ENCODE results near the gene NXPH2. TPM values are rescaled to one million over a fixed set of nuclear protein-coding genes. Genes with fewer than 3 reads are reported as not detected.

Gene NXPH2
- total and polyA plus RNA-seq, 2 donors (not counting 1 experiment from before 2014, with no cell fraction given): not detected

DNA sequence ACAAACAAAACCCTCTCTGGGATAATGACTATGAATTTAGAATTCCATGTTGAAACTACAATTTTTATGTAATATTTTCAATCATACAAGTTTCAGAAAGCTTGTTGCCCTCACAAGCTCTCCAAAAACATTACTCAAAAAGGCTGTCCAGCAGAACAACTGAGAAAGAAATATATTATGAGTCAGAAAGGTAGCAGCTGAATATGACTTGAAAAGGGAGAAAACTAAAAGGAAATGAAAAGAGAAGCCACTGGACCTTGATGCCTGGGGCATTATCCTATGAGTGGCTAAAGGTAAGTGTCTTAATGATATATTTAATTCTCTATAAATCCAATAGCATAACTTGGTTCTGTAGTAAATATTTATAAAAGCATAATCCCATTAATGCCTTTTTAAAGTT, 61.8 kb downstream of the NXPH2 start:
- no peak for TF ChIP-seq EZH2 (IDR thresholded peaks at IDR 0.05; ENCODE audit: low read length, missing control alignments)
- TF ChIP-seq, protein P1, sequence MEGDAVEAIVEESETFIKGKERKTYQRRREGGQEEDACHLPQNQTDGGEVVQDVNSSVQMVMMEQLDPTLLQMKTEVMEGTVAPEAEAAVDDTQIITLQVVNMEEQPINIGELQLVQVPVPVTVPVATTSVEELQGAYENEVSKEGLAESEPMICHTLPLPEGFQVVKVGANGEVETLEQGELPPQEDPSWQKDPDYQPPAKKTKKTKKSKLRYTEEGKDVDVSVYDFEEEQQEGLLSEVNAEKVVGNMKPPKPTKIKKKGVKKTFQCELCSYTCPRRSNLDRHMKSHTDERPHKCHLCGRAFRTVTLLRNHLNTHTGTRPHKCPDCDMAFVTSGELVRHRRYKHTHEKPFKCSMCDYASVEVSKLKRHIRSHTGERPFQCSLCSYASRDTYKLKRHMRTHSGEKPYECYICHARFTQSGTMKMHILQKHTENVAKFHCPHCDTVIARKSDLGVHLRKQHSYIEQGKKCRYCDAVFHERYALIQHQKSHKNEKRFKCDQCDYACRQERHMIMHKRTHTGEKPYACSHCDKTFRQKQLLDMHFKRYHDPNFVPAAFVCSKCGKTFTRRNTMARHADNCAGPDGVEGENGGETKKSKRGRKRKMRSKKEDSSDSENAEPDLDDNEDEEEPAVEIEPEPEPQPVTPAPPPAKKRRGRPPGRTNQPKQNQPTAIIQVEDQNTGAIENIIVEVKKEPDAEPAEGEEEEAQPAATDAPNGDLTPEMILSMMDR (conservative IDR thresholded peaks at IDR 0.05 in 1 of 2, IDR thresholded peaks at IDR 0.05 in 1 of 2; ENCODE audit: low read depth in 1 of 2, low read length in 2 of 2): no peak
- no peak overlapping the region for H2AFZ ChIP-seq (ENCODE audit: low read length)
- no peaks in the 10 kb centered on the region for H3K79me2 ChIP-seq (ENCODE audit: control insufficient read depth, insufficient read depth, low read length)
- no peaks in the 10 kb centered on the region for H4K20me1 ChIP-seq (ENCODE audit: control insufficient read depth, extremely low read depth, insufficient read depth, low read length)
- no peaks in the 10 kb centered on the region for H3K36me3 ChIP-seq (ENCODE audit: control insufficient read depth, insufficient read depth, low read length)
- no peak for DNase-seq (ENCODE audit: low read depth in 2 of 2)
- no peaks in the 10 kb centered on the region for H3K27me3 ChIP-seq (ENCODE audit: control insufficient read depth, insufficient read depth, low read length)
- no peak overlapping the region for H3K4me3 ChIP-seq (replicated peaks in 1 of 4; ENCODE audit: control extremely low read depth in 1 of 4, insufficient read depth in 1 of 4, low read depth in 3 of 4, low read length in 4 of 4)
- H3K4me2 ChIP-seq (ENCODE audit: extremely low read depth, insufficient read depth, low read length): no peak overlapping the region
- no peaks in the 10 kb centered on the region for H3K9me3 ChIP-seq (ENCODE audit: control insufficient read depth, insufficient read depth, low read depth, low read length)
- H3K9ac ChIP-seq (ENCODE audit: insufficient read depth, low read length): no peak overlapping the region
- no peak overlapping the region for H3K27ac ChIP-seq (ENCODE audit: insufficient read depth, low read length)
- no peaks in the 10 kb centered on the region for H3K4me1 ChIP-seq (ENCODE audit: control insufficient read depth, extremely low read depth, insufficient read depth, low read length)

DNA sequence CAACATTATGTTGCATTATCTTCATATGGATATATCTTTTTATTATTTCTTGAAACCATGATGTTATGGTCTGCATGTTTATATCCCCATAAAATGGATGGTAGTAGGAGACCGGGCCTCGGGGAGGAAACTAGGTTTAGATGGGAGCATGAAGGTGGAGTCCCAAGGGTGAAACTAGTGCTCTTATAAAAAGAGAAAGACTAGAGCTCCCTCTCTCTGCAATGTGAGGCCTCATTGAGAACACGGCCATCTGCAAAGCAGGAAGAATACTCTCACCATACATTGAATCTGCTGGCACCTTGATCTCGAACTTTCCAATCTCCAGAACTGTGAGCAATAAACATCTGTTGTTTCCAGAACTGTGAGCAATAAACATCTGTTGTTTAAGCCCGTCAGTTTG, 64.0 kb downstream of the NXPH2 start:
- H3K4me2 ChIP-seq (ENCODE audit: extremely low read depth, insufficient read depth, low read length): no peak overlapping the region
- H3K27ac ChIP-seq (ENCODE audit: insufficient read depth, low read length): no peak overlapping the region
- H3K9me3 ChIP-seq (ENCODE audit: control insufficient read depth, insufficient read depth, low read depth, low read length): no peaks in the 10 kb centered on the region
- TF ChIP-seq, protein P1 (conservative IDR thresholded peaks at IDR 0.05 in 1 of 2, IDR thresholded peaks at IDR 0.05 in 1 of 2; ENCODE audit: low read depth in 1 of 2, low read length in 2 of 2): peak in 1 of 2 donors; percentile 22
- TF ChIP-seq EZH2 (IDR thresholded peaks at IDR 0.05; ENCODE audit: low read length, missing control alignments): no peak
- no peaks in the 10 kb centered on the region for H3K4me1 ChIP-seq (ENCODE audit: control insufficient read depth, extremely low read depth, insufficient read depth, low read length)
- H3K27me3 ChIP-seq (ENCODE audit: control insufficient read depth, insufficient read depth, low read length): no peaks in the 10 kb centered on the region
- H3K79me2 ChIP-seq (ENCODE audit: control insufficient read depth, insufficient read depth, low read length): no peaks in the 10 kb centered on the region
- no peak overlapping the region for H3K9ac ChIP-seq (ENCODE audit: insufficient read depth, low read length)
- no peak for DNase-seq (ENCODE audit: low read depth in 2 of 2)
- no peak overlapping the region for H2AFZ ChIP-seq (ENCODE audit: low read length)
- H3K36me3 ChIP-seq (ENCODE audit: control insufficient read depth, insufficient read depth, low read length): no peaks in the 10 kb centered on the region
- no peak overlapping the region for H3K4me3 ChIP-seq (replicated peaks in 1 of 4; ENCODE audit: control extremely low read depth in 1 of 4, insufficient read depth in 1 of 4, low read depth in 3 of 4, low read length in 4 of 4)
- no peaks in the 10 kb centered on the region for H4K20me1 ChIP-seq (ENCODE audit: control insufficient read depth, extremely low read depth, insufficient read depth, low read length)

DNA sequence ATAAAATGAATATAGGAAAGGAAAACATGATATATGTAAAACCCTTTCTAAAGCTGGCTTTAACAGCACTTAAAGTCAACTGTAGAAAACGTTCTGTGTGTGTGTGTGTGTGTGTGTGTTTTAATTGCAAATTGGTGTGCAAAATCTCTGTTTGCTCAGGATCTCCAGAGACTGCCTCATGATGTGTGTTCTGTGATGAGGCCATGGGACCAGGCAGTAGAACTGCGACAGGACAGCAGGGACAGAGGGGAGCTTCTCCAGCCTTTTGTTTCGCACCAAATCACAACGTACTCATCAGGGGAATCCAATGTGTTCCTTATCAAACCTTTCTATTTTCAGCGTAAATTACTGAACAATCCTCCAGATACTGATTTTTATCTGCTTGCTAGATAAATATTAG, 66.7 kb downstream of the NXPH2 start:
- Histone ChIP-seq H3K4me1 (ENCODE audit: control insufficient read depth, extremely low read depth, insufficient read depth, low read length) (peaks cover 2% of the 10 kb centered on the region), H3K4me3 (replicated peaks in 1 of 4; ENCODE audit: control extremely low read depth in 1 of 4, insufficient read depth in 1 of 4, low read depth in 3 of 4, low read length in 4 of 4) (no peak overlapping the region), H3K79me2 (ENCODE audit: control insufficient read depth, insufficient read depth, low read length) (no peaks in the 10 kb centered on the region), H3K4me2 (ENCODE audit: extremely low read depth, insufficient read depth, low read length) (no peak overlapping the region), H2AFZ (ENCODE audit: low read length) (no peak overlapping the region), H3K9me3 (ENCODE audit: control insufficient read depth, insufficient read depth, low read depth, low read length) (no peaks in the 10 kb centered on the region), H3K9ac (ENCODE audit: insufficient read depth, low read length) (no peak overlapping the region), H4K20me1 (ENCODE audit: control insufficient read depth, extremely low read depth, insufficient read depth, low read length) (no peaks in the 10 kb centered on the region), H3K27me3 (ENCODE audit: control insufficient read depth, insufficient read depth, low read length) (no peaks in the 10 kb centered on the region), H3K27ac (ENCODE audit: insufficient read depth, low read length) (no peak overlapping the region), H3K36me3 (ENCODE audit: control insufficient read depth, insufficient read depth, low read length) (no peaks in the 10 kb centered on the region)
- TF ChIP-seq, protein P1 (conservative IDR thresholded peaks at IDR 0.05 in 1 of 2, IDR thresholded peaks at IDR 0.05 in 1 of 2; ENCODE audit: low read depth in 1 of 2, low read length in 2 of 2): no peak
- no peak for TF ChIP-seq EZH2 (IDR thresholded peaks at IDR 0.05; ENCODE audit: low read length, missing control alignments)
- DNase-seq (ENCODE audit: low read depth in 2 of 2): no peak

All from fibroblast of lung (primary cell).